Measurements from ENCODE around the gene NTM. TPM values are rescaled to one million over a fixed set of nuclear protein-coding genes. Genes with fewer than 3 reads are reported as not detected.

Gene NTM
- total and polyA plus RNA-seq, 2 donors (not counting 1 experiment from before 2014, with no cell fraction given) = 12.3 to 28.6 TPM

GRCh38 chr11:131598305-131598704, 227.9 kb downstream of the NTM start:
- TF ChIP-seq EZH2 (IDR thresholded peaks at IDR 0.05; ENCODE audit: low read length, missing control alignments) (no peak), CTCF (conservative IDR thresholded peaks at IDR 0.05 in 1 of 2, IDR thresholded peaks at IDR 0.05 in 1 of 2; ENCODE audit: low read depth in 1 of 2, low read length in 2 of 2) (no peak)

GRCh38 chr11:131599285-131599684, 228.9 kb downstream of the NTM start:
- no peaks in the 10 kb centered on the region for H4K20me1 ChIP-seq (ENCODE audit: control insufficient read depth, extremely low read depth, insufficient read depth, low read length)
- H3K79me2 ChIP-seq (ENCODE audit: control insufficient read depth, insufficient read depth, low read length) = no peaks in the 10 kb centered on the region
- H3K4me3 ChIP-seq (replicated peaks in 1 of 4; ENCODE audit: control extremely low read depth in 1 of 4, insufficient read depth in 1 of 4, low read depth in 3 of 4, low read length in 4 of 4) = no peak overlapping the region
- TF ChIP-seq EZH2 (IDR thresholded peaks at IDR 0.05; ENCODE audit: low read length, missing control alignments) (no peak), CTCF (conservative IDR thresholded peaks at IDR 0.05 in 1 of 2, IDR thresholded peaks at IDR 0.05 in 1 of 2; ENCODE audit: low read depth in 1 of 2, low read length in 2 of 2) (no peak)
- no peaks in the 10 kb centered on the region for H3K36me3 ChIP-seq (ENCODE audit: control insufficient read depth, insufficient read depth, low read length)
- H3K9me3 ChIP-seq (ENCODE audit: control insufficient read depth, insufficient read depth, low read depth, low read length) = no peaks in the 10 kb centered on the region
- no peak overlapping the region for H3K27ac ChIP-seq (ENCODE audit: insufficient read depth, low read length)
- DNase-seq (ENCODE audit: low read depth in 2 of 2) = no peak
- no peak overlapping the region for H3K4me2 ChIP-seq (ENCODE audit: extremely low read depth, insufficient read depth, low read length)
- H3K9ac ChIP-seq (ENCODE audit: insufficient read depth, low read length) = no peak overlapping the region
- H3K27me3 ChIP-seq (ENCODE audit: control insufficient read depth, insufficient read depth, low read length) = no peaks in the 10 kb centered on the region
- no peak overlapping the region for H2AFZ ChIP-seq (ENCODE audit: low read length)
- no peaks in the 10 kb centered on the region for H3K4me1 ChIP-seq (ENCODE audit: control insufficient read depth, extremely low read depth, insufficient read depth, low read length)

More at GRCh38 chr11:131598305-131598704, 227.9 kb downstream of the NTM start:
- Histone ChIP-seq H3K4me1 (ENCODE audit: control insufficient read depth, extremely low read depth, insufficient read depth, low read length) (no peaks in the 10 kb centered on the region), H3K79me2 (ENCODE audit: control insufficient read depth, insufficient read depth, low read length) (no peaks in the 10 kb centered on the region), H3K9me3 (ENCODE audit: control insufficient read depth, insufficient read depth, low read depth, low read length) (no peaks in the 10 kb centered on the region), H3K9ac (ENCODE audit: insufficient read depth, low read length) (no peak overlapping the region), H3K27me3 (ENCODE audit: control insufficient read depth, insufficient read depth, low read length) (no peaks in the 10 kb centered on the region), H3K36me3 (ENCODE audit: control insufficient read depth, insufficient read depth, low read length) (no peaks in the 10 kb centered on the region), H3K4me3 (replicated peaks in 1 of 4; ENCODE audit: control extremely low read depth in 1 of 4, insufficient read depth in 1 of 4, low read depth in 3 of 4, low read length in 4 of 4) (no peak overlapping the region), H3K4me2 (ENCODE audit: extremely low read depth, insufficient read depth, low read length) (no peak overlapping the region), H4K20me1 (ENCODE audit: control insufficient read depth, extremely low read depth, insufficient read depth, low read length) (no peaks in the 10 kb centered on the region), H3K27ac (ENCODE audit: insufficient read depth, low read length) (no peak overlapping the region), H2AFZ (ENCODE audit: low read length) (no peak overlapping the region)
- DNase-seq (ENCODE audit: low read depth in 2 of 2) = no peak

- Histone ChIP-seq H4K20me1 (ENCODE audit: control insufficient read depth, extremely low read depth, insufficient read depth, low read length) (no peaks in the 10 kb centered on the region), H3K9ac (ENCODE audit: insufficient read depth, low read length) (no peak overlapping the region), H3K27me3 (ENCODE audit: control insufficient read depth, insufficient read depth, low read length) (no peaks in the 10 kb centered on the region), H3K4me1 (ENCODE audit: control insufficient read depth, extremely low read depth, insufficient read depth, low read length) (no peaks in the 10 kb centered on the region), H3K27ac (ENCODE audit: insufficient read depth, low read length) (no peak overlapping the region), H3K36me3 (ENCODE audit: control insufficient read depth, insufficient read depth, low read length) (no peaks in the 10 kb centered on the region), H3K79me2 (ENCODE audit: control insufficient read depth, insufficient read depth, low read length) (no peaks in the 10 kb centered on the region), H2AFZ (ENCODE audit: low read length) (no peak overlapping the region), H3K9me3 (ENCODE audit: control insufficient read depth, insufficient read depth, low read depth, low read length) (no peaks in the 10 kb centered on the region), H3K4me3 (replicated peaks in 1 of 4; ENCODE audit: control extremely low read depth in 1 of 4, insufficient read depth in 1 of 4, low read depth in 3 of 4, low read length in 4 of 4) (no peak overlapping the region), H3K4me2 (ENCODE audit: extremely low read depth, insufficient read depth, low read length) (no peak overlapping the region)
- DNase-seq (ENCODE audit: low read depth in 2 of 2) = peak; percentile 19 to 72
- no peak for TF ChIP-seq EZH2 (IDR thresholded peaks at IDR 0.05; ENCODE audit: low read length, missing control alignments)
- TF ChIP-seq CTCF (conservative IDR thresholded peaks at IDR 0.05 in 1 of 2, IDR thresholded peaks at IDR 0.05 in 1 of 2; ENCODE audit: low read depth in 1 of 2, low read length in 2 of 2) = no peak
Observed at GRCh38 chr11:131600628-131601027, 230.2 kb downstream of the NTM start.
